GM19324 (cell line): ENCODE data around the gene HLCS.

Experiments used
- ATAC-seq: cut with Tn5 transposase; IDR thresholded peaks from one replicate; pipeline ENCODE4 v1.9.1; 2021; ENCODE audit warnings: mild to moderate bottlenecking, moderate library complexity; ENCODE audit not compliant: unreplicated experiment, low FRiP score

HLCS gene

DNA sequence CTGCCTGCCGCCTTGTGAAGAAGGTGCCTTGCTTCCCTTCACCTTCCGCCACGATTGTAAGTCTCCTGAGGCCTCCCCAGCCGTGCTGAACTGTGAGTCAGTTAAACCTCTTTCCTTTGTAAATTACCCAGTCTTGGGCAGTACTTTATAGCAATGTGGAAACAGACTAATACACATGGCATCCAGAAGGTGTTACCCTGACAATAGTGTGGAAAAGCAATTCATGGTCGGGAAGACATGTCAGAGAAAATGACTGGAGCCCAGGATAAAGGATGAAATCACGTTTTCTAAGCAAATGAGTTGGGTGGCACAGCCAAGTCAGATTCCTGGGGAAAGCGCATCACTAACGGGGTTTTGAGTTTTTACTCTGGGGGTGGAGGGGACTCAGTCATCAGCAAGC is 76.4 kb downstream of the HLCS start:
- no peak for ATAC-seq

DNA sequence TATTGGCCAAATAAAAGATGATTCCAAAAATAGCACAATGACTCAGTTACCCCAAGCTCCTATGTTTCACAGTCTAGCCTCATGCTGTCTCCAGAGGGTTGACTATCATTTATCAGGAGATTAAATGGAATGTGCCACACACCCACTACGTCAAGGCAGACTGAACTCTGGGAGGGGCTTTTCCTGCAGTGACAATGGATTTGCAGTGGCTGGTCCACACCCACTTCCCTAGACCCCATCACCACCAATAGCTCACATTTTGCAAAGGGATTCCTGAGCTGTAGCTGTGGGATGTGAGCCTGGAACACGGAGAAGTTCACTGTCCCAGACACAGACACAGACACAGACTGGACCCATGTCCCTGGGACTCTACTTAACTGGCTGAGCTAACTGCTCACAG is 77.1 kb downstream of the HLCS start:
- no peak for ATAC-seq

GRCh38 chr21:36888466-36888865 is 78.0 kb downstream of the HLCS start:
- no peak for ATAC-seq

GRCh38 chr21:36887963-36888362 is 78.5 kb downstream of the HLCS start:
- no peak for ATAC-seq

DNA sequence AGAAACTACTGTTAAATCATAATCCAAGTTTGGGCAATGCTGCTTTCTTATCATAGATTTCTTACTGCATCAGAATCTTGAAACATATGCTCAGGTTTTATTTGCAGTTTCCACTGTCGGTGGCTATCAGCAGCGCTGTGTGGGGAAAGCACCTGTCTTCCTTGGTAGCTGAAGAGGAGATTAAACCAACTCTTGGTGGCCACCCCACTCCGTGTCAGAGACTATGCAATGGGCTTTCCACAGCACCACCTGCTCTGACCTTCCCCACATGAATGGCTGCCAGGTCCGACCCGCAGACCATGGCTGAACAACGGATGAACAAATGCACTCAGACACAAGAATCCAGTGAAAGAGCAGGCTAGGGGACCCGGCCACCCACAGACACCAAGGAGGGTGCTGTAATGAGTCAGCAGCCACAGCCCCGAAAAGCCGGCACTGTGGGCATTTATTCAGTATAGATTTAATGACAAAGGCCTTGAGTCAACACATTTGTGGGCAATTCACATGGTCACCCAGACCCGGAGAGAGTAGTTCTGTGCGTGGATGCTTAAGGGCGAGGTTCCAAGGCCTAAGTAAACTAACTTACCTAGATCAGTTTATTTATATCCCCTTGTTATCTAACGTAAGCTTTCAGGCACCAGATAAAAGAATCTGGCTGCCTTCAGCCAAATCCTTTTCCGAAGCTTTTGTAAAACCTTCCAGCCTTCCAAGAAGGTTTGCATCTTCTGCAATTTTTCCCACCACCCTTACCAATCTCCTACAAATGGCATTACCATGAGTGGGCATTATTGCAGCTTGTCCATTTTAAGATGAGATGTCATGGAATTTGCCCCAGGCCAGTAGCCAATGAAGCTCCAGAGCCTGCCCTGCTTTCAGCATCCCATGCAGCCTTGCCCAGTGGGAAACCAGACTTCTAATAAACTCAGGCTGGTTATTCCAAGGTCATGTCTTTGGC is 82.7 kb downstream of the HLCS start:
- no peak for ATAC-seq

GRCh38 chr21:36882776-36883175 is 83.7 kb downstream of the HLCS start:
- no peak for ATAC-seq

DNA sequence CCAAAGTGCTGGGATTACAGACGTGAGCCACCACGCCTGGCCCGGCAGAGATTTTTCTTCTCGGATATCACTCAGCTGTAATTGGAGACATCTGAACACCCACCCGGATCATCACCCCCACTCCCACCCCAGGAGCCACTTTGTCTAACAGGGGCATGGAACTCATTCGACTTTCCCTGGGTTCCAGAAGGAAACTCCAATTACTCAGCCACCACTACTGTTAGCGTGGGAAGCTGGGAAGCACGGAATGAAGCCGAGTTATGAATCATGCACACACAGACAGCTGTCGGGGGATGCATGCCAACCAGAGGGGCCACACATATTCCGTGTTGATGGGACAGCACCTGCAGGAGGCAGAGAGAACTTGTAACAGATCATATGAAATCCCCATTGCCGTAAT is 85.2 kb downstream of the HLCS start:
- no peak for ATAC-seq

DNA sequence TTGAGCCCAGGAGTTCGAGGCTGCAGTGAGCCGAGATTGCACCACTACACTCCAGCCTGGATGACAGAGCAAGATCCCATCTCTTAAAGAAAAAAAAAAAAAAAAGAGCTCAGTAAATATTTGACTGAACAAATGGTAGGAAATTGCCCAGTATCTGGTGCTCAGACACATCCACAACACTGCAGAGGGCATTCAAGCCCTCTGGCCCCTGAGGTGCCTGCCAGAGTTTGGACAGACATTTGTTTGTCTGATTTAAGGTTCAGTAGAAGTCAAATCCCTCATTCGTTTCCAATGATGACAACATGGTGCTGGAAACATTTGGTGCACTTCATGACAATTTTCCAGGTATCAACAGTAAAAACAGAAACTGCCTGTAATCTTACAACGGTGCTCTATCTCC is 86.6 kb downstream of the HLCS start:
- ATAC-seq: no peak

GRCh38 chr21:36877741-36878140 is 88.7 kb downstream of the HLCS start:
- ATAC-seq: no peak

DNA sequence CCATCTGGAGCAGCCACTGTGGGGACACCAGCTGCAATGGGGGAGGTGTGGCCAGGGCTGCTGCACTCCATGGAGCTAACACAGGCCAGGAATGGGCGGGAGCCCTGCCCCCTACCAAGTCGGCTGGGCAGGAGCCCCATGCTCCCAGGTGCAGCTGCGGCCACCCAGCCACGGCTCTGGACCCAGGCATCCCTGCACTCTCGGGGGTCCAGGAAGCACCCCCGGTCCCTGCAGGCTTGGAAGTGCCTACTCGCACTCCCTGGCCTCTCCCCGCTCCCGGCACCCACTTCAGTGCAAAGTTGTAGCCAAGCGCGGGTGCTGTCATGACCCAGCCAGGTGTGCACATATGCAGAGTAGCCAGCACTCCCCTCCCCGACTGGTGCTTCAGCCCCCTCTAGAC is 91.8 kb downstream of the HLCS start:
- no peak for ATAC-seq

- no peak for ATAC-seq
Measured at GRCh38 chr21:36873513-36873912, 93.0 kb downstream of the HLCS start.

DNA sequence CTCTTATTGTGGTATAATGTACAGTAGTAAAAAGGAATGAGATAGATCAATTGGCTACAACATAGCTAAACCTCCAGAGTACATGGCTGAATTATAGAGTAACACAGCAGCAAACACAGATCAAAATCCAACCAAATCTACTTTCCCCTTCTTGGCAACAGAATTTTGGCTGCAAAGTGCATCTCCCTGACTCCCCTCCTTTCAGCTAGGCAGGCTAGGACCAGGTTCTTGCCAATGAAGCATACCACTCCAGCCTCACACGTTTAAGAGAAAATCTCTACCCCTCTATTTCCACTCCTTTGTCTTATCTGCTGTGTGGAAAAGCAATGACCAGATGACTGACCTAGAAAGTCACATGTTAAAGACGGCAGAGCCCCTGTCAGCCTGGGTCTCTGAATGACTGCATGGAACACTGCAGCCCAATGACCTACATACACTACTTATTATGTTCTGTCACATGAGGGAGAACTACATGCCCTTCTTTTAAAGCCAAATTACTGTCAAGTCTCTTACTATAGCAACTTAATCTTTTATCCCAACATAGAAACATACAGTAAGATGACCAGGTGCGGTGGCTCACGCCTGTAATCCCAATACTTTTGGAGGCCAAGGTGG is 99.1 kb downstream of the HLCS start:
- ATAC-seq: no peak

- no peak for ATAC-seq
Measured at GRCh38 chr21:36866419-36866818, 100.0 kb downstream of the HLCS start.

DNA sequence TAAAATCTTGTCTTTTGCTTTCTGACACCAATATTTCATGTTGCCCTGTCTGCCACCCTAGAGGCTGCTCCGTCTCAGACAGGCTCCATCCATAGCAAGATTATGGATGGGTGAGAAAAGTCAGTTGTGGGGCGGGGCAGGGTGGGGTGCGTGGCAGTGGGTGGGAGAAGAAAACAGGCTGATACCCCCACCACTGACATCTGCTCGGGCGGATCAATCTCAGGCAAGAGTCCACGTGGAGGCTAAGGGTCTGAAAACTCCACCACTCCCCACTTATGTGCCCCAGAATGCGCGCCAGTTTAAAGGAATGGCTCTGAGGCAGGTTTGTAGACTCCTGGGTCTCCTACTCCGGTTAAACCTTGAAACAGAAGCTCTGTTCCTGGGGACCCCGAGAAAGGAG is 101.5 kb downstream of the HLCS start:
- no peak for ATAC-seq

GRCh38 chr21:36863260-36863659 is 103.2 kb downstream of the HLCS start:
- no peak for ATAC-seq

DNA sequence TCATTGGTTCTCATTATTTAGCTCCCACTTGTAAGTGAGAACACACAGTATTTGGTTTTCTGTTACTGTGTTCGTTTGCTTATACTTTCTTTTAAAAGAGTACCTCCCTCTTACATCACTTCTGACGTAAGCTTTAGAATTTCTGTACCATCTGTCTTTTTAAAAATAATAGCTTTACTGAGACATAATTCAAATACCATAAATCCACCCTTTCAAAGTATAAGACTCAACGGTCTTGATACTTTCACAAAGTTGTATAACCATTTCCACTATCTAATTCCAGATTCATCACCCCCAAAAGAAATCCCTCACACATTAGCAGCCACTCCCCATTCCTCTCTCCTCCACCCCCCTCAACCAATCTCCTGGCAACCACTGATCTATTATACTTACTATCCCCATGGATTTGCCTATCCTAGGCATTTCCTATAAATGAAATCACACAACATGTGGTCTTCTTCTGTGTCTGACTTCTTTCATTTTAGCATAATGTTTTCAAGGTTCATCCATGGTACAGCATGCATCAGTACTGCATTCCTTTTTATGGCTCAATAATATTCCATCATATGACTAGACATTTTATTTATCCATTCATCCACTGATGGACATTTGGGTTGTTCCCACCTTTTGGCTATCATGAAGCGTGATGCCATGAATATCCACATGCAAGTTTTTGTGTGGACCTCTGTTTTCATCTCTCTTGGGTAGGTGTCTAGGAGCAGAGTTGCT is 104.7 kb downstream of the HLCS start:
- no peak for ATAC-seq

DNA sequence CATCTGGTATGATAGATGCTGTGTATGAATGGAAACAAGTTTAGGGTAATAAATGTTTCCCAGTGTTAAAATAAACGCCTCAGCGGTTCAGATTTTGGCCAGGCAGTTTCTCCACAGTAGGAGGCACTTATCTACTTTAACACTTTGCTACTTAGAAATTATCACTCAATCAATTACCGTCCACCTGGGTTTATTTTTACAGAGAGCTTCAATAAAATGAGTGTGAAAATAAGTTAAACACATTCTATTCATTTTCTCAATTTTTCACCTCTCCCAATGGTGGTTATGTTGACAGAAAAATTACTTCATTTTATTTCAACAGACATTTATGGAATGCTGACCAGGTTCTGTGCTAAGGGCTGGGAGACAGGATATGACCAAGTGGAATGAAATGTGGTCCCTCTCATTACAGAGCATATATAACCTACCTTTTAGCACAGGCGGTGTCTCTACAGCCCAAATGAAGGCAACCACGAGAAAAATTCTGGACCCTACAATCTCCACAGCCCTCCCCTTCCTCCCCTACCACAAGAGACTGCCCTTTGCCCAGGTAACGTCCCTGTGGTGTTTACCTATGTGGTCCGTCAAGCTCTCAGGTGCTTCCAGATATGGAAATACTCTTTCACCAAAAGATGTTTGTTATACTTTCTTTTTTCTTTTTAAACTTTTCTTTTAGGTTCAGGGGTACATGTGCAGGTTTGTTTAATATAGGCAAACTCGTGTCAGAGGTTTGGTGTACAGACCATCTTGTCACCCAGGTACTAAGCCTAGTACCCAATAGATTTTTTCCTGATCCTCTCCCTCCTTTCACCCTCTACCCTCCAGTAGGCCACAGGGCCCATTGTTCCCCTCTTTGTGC is 105.5 kb downstream of the HLCS start:
- ATAC-seq: no peak

- no peak for ATAC-seq
Measured at GRCh38 chr21:36859744-36860501, 106.5 kb downstream of the HLCS start.

DNA sequence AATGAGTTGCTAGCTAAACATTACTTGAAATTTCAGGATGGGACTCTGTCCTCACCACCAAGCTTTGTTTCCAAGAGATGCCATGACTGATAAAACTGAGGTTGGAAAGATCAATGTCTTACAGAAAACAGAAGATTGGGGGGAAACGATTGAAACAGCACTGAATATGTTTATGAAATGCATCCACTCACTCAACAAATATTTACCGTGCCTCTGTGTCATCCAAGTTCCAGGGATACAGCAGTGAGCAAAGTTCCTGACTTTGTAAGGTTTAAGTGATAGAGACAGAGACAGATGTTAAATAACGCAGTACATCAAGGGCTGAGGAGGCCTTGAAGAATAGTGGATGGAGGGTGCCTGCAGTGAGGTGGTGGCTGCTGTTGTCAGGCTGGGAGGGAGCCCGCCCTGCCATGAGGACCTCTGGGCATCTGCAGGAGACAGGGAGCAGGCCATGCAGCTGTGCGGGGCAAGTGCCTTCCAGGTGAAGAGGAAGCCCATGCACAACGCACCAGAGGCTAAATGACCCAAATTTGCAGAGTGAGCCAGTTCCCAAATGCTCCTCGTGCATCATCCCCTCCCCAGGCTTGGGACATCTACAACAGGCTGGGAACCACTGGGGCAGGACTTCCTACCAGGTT is 108.0 kb downstream of the HLCS start:
- ATAC-seq: no peak
